HEK293 (cell line): ENCODE results near the gene CAPRIN2.

Experiments used
- CTCF ChIA-PET: fragments of 350-600 bp; formaldehyde crosslinking; extraction: SDS; loops from one replicate; lab custom pipeline; 2021; ENCODE audit warnings: antibody characterized with exemption; lab: Yijun Ruan, JAX
- POLR2A ChIA-PET: fragments of 300-600 bp; formaldehyde crosslinking; extraction: SDS; loops from one replicate; lab custom pipeline; 2020; ENCODE audit warnings: antibody characterized with exemption, inconsistent platforms; lab: Yijun Ruan, JAX
- H3K27ac ChIP-seq: fragments of 200-500 bp; sonication (Bioruptor generic); 2 replicates; pipeline ENCODE4 v1.5.1; 2014; ENCODE audit warnings: low read depth, low read length, control low read depth, inconsistent platforms; ENCODE audit errors: extremely low read depth
- H3K36me3 ChIP-seq, 2 experiments: fragments of 200-500 bp in 1 of 2; sonication (Bioruptor generic) in 1 of 2; 1 replicate in 1 of 2; 2 replicates in 1 of 2; pipeline ENCODE4 v1.5.1; 2014 to 2017; ENCODE audit warnings: inconsistent platforms in 2 of 2, low read length in 2 of 2; ENCODE audit not compliant: control insufficient read depth in 2 of 2, insufficient read depth in 1 of 2
- H3K4me1 ChIP-seq: fragments of 200-500 bp; sonication (Bioruptor generic); 2 replicates; pipeline ENCODE4 v1.5.1; 2014; ENCODE audit warnings: mild to moderate bottlenecking, low read length, inconsistent platforms; ENCODE audit not compliant: control insufficient read depth, insufficient read depth
- H3K4me3 ChIP-seq: 2 replicates; pipeline ENCODE4 v1.5.1; 2011; ENCODE audit warnings: low read depth, mild to moderate bottlenecking, control low read depth, low read length, moderate library complexity
- H3K9me3 ChIP-seq: fragments of 200-500 bp; sonication (Bioruptor generic); 2 replicates; pipeline ENCODE4 v1.5.1; 2014; ENCODE audit warnings: low read depth, low read length, inconsistent platforms; ENCODE audit not compliant: control insufficient read depth, insufficient read depth
- IKZF3 ChIP-seq: fragments of 450-650 bp; IDR thresholded peaks from 2 replicates; pipeline ENCODE4 v1.5.0; 2018; ENCODE audit warnings: missing biosample characterization, mild to moderate bottlenecking, missing genetic modification characterization, moderate library complexity
- KLF8 ChIP-seq: fragments of 450-650 bp; formaldehyde crosslinking; IDR thresholded peaks from 2 replicates; pipeline ENCODE4 v1.5.1; 2016; ENCODE audit warnings: missing biosample characterization, missing genetic modification characterization
- PRDM1 ChIP-seq: fragments of 450-650 bp; formaldehyde crosslinking; IDR thresholded peaks from 2 replicates; pipeline ENCODE4; 2016; ENCODE audit warnings: missing biosample characterization, missing genetic modification characterization
- PRDM6 ChIP-seq: fragments of 450-650 bp; formaldehyde crosslinking; IDR thresholded peaks from 2 replicates; pipeline ENCODE4 v1.5.1; 2017; ENCODE audit warnings: missing biosample characterization, missing genetic modification characterization
- ZBTB48 ChIP-seq: fragments of 450-650 bp; formaldehyde crosslinking; IDR thresholded peaks from 2 replicates; pipeline ENCODE4 v1.5.1; 2016; ENCODE audit warnings: missing biosample characterization, missing genetic modification characterization
- ZBTB49 ChIP-seq: fragments of 450-650 bp; formaldehyde crosslinking; IDR thresholded peaks from 2 replicates; pipeline ENCODE4 v1.5.1; 2016; ENCODE audit warnings: missing biosample characterization, missing genetic modification characterization, low read depth
- ZBTB6 ChIP-seq: fragments of 450-650 bp; formaldehyde crosslinking; IDR thresholded peaks from 2 replicates; pipeline ENCODE4 v1.5.1; 2017; ENCODE audit warnings: missing biosample characterization, missing genetic modification characterization
- ZNF211 ChIP-seq: fragments of 450-650 bp; formaldehyde crosslinking; IDR thresholded peaks from 2 replicates; pipeline ENCODE4 v1.5.1; 2016; ENCODE audit warnings: low read depth, missing biosample characterization, missing genetic modification characterization
- ZNF555 ChIP-seq: fragments of 450-650 bp; formaldehyde crosslinking; conservative IDR thresholded peaks from 2 replicates; pipeline ENCODE4 v1.5.1; 2017; ENCODE audit warnings: missing biosample characterization, mild to moderate bottlenecking, missing genetic modification characterization, inconsistent platforms
- ZNF600 ChIP-seq: fragments of 450-650 bp; formaldehyde crosslinking; IDR thresholded peaks from 2 replicates; pipeline ENCODE4 v1.5.1; 2016; ENCODE audit warnings: missing biosample characterization, missing genetic modification characterization
- ZNF621 ChIP-seq: fragments of 450-650 bp; formaldehyde crosslinking; IDR thresholded peaks from 2 replicates; pipeline ENCODE4 v1.5.1; 2017; ENCODE audit warnings: missing biosample characterization, missing genetic modification characterization
- ZNF654 ChIP-seq: fragments of 450-650 bp; formaldehyde crosslinking; IDR thresholded peaks from 2 replicates; pipeline ENCODE4 v1.5.1; 2016; ENCODE audit warnings: low read depth, missing biosample characterization, missing genetic modification characterization
- ZNF707 ChIP-seq: fragments of 450-650 bp; formaldehyde crosslinking; IDR thresholded peaks from 2 replicates; pipeline ENCODE4 v1.5.1; 2016; ENCODE audit warnings: missing biosample characterization, missing genetic modification characterization

CAPRIN2 gene

GRCh38 chr12:30701056-30701455, 53.7 kb downstream of the CAPRIN2 start:
- Histone ChIP-seq H3K4me3 (no peak overlapping the region), H3K9me3 (no peaks in the 10 kb centered on the region), H3K4me1 (no peaks in the 10 kb centered on the region), H3K36me3 (no peaks in the 10 kb centered on the region), H3K27ac (no peak overlapping the region)
- TF ChIP-seq PRDM1 (tag by site-specific recombination) (no peak), PRDM6 (tag by site-specific recombination) (peak; percentile 54; the same call in 1 of the 2 replicates), ZNF555 (tag by site-specific recombination) (no peak), ZBTB6 (tag by site-specific recombination) (no peak)
- ChIA-PET CTCF (interaction anchor here (0.5 to 1.2 kb wide), 4 partner anchors 42 to 556 kb away, joined by 3 read pairs; partner anchors contain the start of gene CAPRIN2), POLR2A (no interaction called here)

GRCh38 chr12:30700216-30700900, 54.4 kb downstream of the CAPRIN2 start:
- no peak overlapping the region for H3K27ac ChIP-seq
- TF ChIP-seq ZNF600 (tag by site-specific recombination) (no peak), IKZF3 (tag by site-specific recombination) (no peak), ZNF654 (tag by site-specific recombination) (no peak), PRDM1 (tag by site-specific recombination) (no peak), ZNF211 (tag by site-specific recombination) (no peak), ZBTB48 (no peak), ZNF621 (tag by site-specific recombination) (no peak), ZBTB49 (tag by site-specific recombination) (no peak)
- H3K9me3 ChIP-seq: no peaks in the 10 kb centered on the region
- no peak overlapping the region for H3K4me3 ChIP-seq
- POLR2A ChIA-PET: interaction anchor here (0.9 kb wide), 1 partner anchor 55 kb away, joined by 3 read pairs; the partner anchor contains the start of gene CAPRIN2
- H3K4me1 ChIP-seq: no peaks in the 10 kb centered on the region
- no peaks in the 10 kb centered on the region for H3K36me3 ChIP-seq
- CTCF ChIA-PET: no interaction called here

GRCh38 chr12:30698346-30698745, 56.4 kb downstream of the CAPRIN2 start:
- Histone ChIP-seq H3K9me3 (no peaks in the 10 kb centered on the region), H3K36me3 (no peaks in the 10 kb centered on the region), H3K27ac (no peak overlapping the region), H3K4me3 (no peak overlapping the region), H3K4me1 (no peaks in the 10 kb centered on the region)
- POLR2A ChIA-PET: no interaction called here
- CTCF ChIA-PET: no interaction called here
- no peak for TF ChIP-seq ZNF707 (tag by site-specific recombination)
- no peak for TF ChIP-seq KLF8
- TF ChIP-seq, all 188 proteins: peak for 0
